GM21723 (cell line): ENCODE measurements around the gene LRRC51.
"Not testable (repeated sequence)": the region's sequence is repeated elsewhere in the genome, so short reads cannot be mapped to it uniquely, and the experiment has no call there.

ENCODE experiments used
- ATAC-seq: cut with Tn5 transposase; IDR thresholded peaks from one replicate; pipeline ENCODE4 v1.9.1; 2021; ENCODE audit warnings: mild to moderate bottlenecking, moderate library complexity; ENCODE audit not compliant: unreplicated experiment

The LRRC51 gene

GRCh38 chr11:72103754-72104167 is 23.1 kb downstream of the LRRC51 start:
- peak; percentile 7 for ATAC-seq

- no peak for ATAC-seq
These were observed 25.2 kb downstream of the LRRC51 start, which contains the start of gene TOMT for GRCh38 chr11:72105888-72106287. TSS of gene TOMT (plus strand) at chr11:72105924. CDS start at chr11:72105952, 28 bp downstream.

GRCh38 chr11:72111300-72112142 is 30.9 kb downstream of the LRRC51 start:
- ATAC-seq: peak; percentile 7

GRCh38 chr11:72112143-72112977 is 31.7 kb downstream of the LRRC51 start, which contains the start of gene ANAPC15:
TSS of gene ANAPC15 (minus strand) at chr11:72112695. CDS start at chr11:72111276, 1,419 bp downstream.
- peak; percentile 85 for ATAC-seq

GRCh38 chr11:72112978-72113808 is 32.5 kb downstream of the LRRC51 start:
- no peak for ATAC-seq

- no peak for ATAC-seq
These were observed 33.9 kb downstream of the LRRC51 start for GRCh38 chr11:72114570-72114969.

GRCh38 chr11:72116019-72116755 is 35.5 kb downstream of the LRRC51 start:
- ATAC-seq: no peak

- no peak for ATAC-seq
These were observed 38.5 kb downstream of the LRRC51 start for GRCh38 chr11:72119198-72119597.

GRCh38 chr11:72120930-72121329 is 40.3 kb downstream of the LRRC51 start:
- ATAC-seq: no peak

- no peak for ATAC-seq
These were observed 42.0 kb downstream of the LRRC51 start for GRCh38 chr11:72122607-72123006.

GRCh38 chr11:72123117-72123653 is 42.5 kb downstream of the LRRC51 start:
- ATAC-seq: no peak

GRCh38 chr11:72124046-72124445 is 43.4 kb downstream of the LRRC51 start:
- ATAC-seq: no peak

GRCh38 chr11:72125956-72126355 is 45.3 kb downstream of the LRRC51 start:
- ATAC-seq: no peak

GRCh38 chr11:72127923-72128322 is 47.3 kb downstream of the LRRC51 start:
- ATAC-seq: no peak

GRCh38 chr11:72129381-72129780 is 48.7 kb downstream of the LRRC51 start:
- ATAC-seq: no peak

- ATAC-seq: no peak
These were observed 52.0 kb downstream of the LRRC51 start for GRCh38 chr11:72132646-72133045.

GRCh38 chr11:72135473-72135872 is 54.8 kb downstream of the LRRC51 start, which contains the start of gene FOLR3:
TSS of gene FOLR3 (plus strand) at chr11:72135725. CDS start at chr11:72135953, 228 bp downstream.
- not testable (repeated sequence) for ATAC-seq

- no peak for ATAC-seq
These were observed 55.4 kb downstream of the LRRC51 start for GRCh38 chr11:72135891-72136683.
